A673 (cell line): ENCODE data around the gene IPCEF1.
"Not testable (repeated sequence)": the region's sequence is repeated elsewhere in the genome, so short reads cannot be mapped to it uniquely, and the experiment has no call there.

Experiments used
- CTCF ChIP-seq: fragments of 300-800, 200-600 bp; sonication (generic); conservative IDR thresholded peaks from 2 replicates; pipeline ENCODE4 v1.5.1; 2017; ENCODE audit warnings: low read depth, mild to moderate bottlenecking, antibody characterized with exemption, low read length, moderate library complexity, mixed read lengths
- EZH2 ChIP-seq: fragments of 200-600 bp; sonication (generic); IDR thresholded peaks from 2 replicates; pipeline ENCODE4 v1.6.1; 2017; ENCODE audit warnings: borderline replicate concordance, low read depth, mild to moderate bottlenecking, mixed read lengths, antibody characterized with exemption, low read length; ENCODE audit not compliant: poor library complexity, severe bottlenecking

- TF ChIP-seq CTCF, EZH2: not testable (repeated sequence)
Measured at GRCh38 chr6:154303642-154304041, 53.0 kb downstream of the IPCEF1 start.
